T-helper 2 cell (primary cell): Measurements from ENCODE around the gene SPRR4.

Experiments
- DNase-seq, 5 experiments: peaks; one replicate each; pipeline versions ENCODE4 v3.0.0 to v3.0.0-alpha.2; 2012 to 2022
- total RNA-seq, 2 donors: gene quantifications; one replicate each; lab custom pipeline; 2026; lab: John Stamatoyannopoulos, UW

The SPRR4 gene
- total RNA-seq: 0 reads per million in 2 donors

- no peak for DNase-seq
Measured at GRCh38 chr1:152970495-152970894, at the start of gene SPRR4. TSS of gene SPRR4 (plus strand) at chr1:152970648. CDS start at chr1:152971891, 1,243 bp downstream.

GRCh38 chr1:152924191-152924590 lies 46.3 kb upstream of the SPRR4 start:
- no peak for DNase-seq

GRCh38 chr1:152926091-152926490 lies 44.4 kb upstream of the SPRR4 start:
- DNase-seq: no peak

- DNase-seq: no peak
Measured at GRCh38 chr1:152928671-152929070, 41.8 kb upstream of the SPRR4 start.

GRCh38 chr1:152932170-152932811 lies 38.2 kb upstream of the SPRR4 start:
- no peak for DNase-seq

- DNase-seq: no peak
Measured at GRCh38 chr1:152933196-152933595, 37.3 kb upstream of the SPRR4 start.

GRCh38 chr1:152940614-152941013 lies 29.8 kb upstream of the SPRR4 start:
- no peak for DNase-seq

- DNase-seq: no peak
Measured at GRCh38 chr1:152941037-152941711, 29.3 kb upstream of the SPRR4 start.

- no peak for DNase-seq
Measured at GRCh38 chr1:152942161-152942560, 28.3 kb upstream of the SPRR4 start.

GRCh38 chr1:152946248-152946647 lies 24.2 kb upstream of the SPRR4 start:
- no peak for DNase-seq

- DNase-seq: no peak
Measured at GRCh38 chr1:152946651-152947256, 23.7 kb upstream of the SPRR4 start, which contains the start of gene SPRR5. TSS of gene SPRR5 (plus strand) at chr1:152947206. CDS start at chr1:152948555, 1,349 bp downstream.

GRCh38 chr1:152951711-152952110 lies 18.7 kb upstream of the SPRR4 start:
- no peak for DNase-seq

GRCh38 chr1:152953761-152954160 lies 16.7 kb upstream of the SPRR4 start:
- DNase-seq: no peak

GRCh38 chr1:152954436-152954835 lies 16.0 kb upstream of the SPRR4 start:
- DNase-seq: no peak

GRCh38 chr1:152957561-152957960 lies 12.9 kb upstream of the SPRR4 start:
- no peak for DNase-seq

GRCh38 chr1:152959273-152959672 lies 11.2 kb upstream of the SPRR4 start:
- no peak for DNase-seq

GRCh38 chr1:152959801-152960451 lies 10.5 kb upstream of the SPRR4 start:
- no peak for DNase-seq

- DNase-seq: peak in 1 of 5 experiments; percentile 9
Measured at GRCh38 chr1:152960452-152961044, 9.9 kb upstream of the SPRR4 start.

GRCh38 chr1:152961226-152961891 lies 9.1 kb upstream of the SPRR4 start:
- DNase-seq: no peak

GRCh38 chr1:152962876-152963415 lies 7.5 kb upstream of the SPRR4 start:
- no peak for DNase-seq

- no peak for DNase-seq
Measured at GRCh38 chr1:152964536-152964935, 5.9 kb upstream of the SPRR4 start.

GRCh38 chr1:152965853-152966252 lies 4.6 kb upstream of the SPRR4 start:
- no peak for DNase-seq
